HEK293 (cell line): ENCODE data around the gene UVSSA.

Source experiments
- CTCF ChIA-PET: fragments of 350-600 bp; formaldehyde crosslinking; extraction: SDS; loops from one replicate; lab custom pipeline; 2021; ENCODE audit warnings: antibody characterized with exemption; lab: Yijun Ruan, JAX
- POLR2A ChIA-PET: fragments of 300-600 bp; formaldehyde crosslinking; extraction: SDS; loops from one replicate; lab custom pipeline; 2020; ENCODE audit warnings: antibody characterized with exemption, inconsistent platforms; lab: Yijun Ruan, JAX
- H3K27ac ChIP-seq: fragments of 200-500 bp; sonication (Bioruptor generic); 2 replicates; pipeline ENCODE4 v1.5.1; 2014; ENCODE audit warnings: low read depth, low read length, control low read depth, inconsistent platforms; ENCODE audit errors: extremely low read depth
- H3K36me3 ChIP-seq, 2 experiments: fragments of 200-500 bp in 1 of 2; sonication (Bioruptor generic) in 1 of 2; 1 replicate in 1 of 2; 2 replicates in 1 of 2; pipeline ENCODE4 v1.5.1; 2014 to 2017; ENCODE audit warnings: inconsistent platforms in 2 of 2, low read length in 2 of 2; ENCODE audit not compliant: control insufficient read depth in 2 of 2, insufficient read depth in 1 of 2
- H3K4me1 ChIP-seq: fragments of 200-500 bp; sonication (Bioruptor generic); 2 replicates; pipeline ENCODE4 v1.5.1; 2014; ENCODE audit warnings: mild to moderate bottlenecking, low read length, inconsistent platforms; ENCODE audit not compliant: control insufficient read depth, insufficient read depth
- H3K4me3 ChIP-seq: 2 replicates; pipeline ENCODE4 v1.5.1; 2011; ENCODE audit warnings: low read depth, mild to moderate bottlenecking, control low read depth, low read length, moderate library complexity
- H3K9me3 ChIP-seq: fragments of 200-500 bp; sonication (Bioruptor generic); 2 replicates; pipeline ENCODE4 v1.5.1; 2014; ENCODE audit warnings: low read depth, low read length, inconsistent platforms; ENCODE audit not compliant: control insufficient read depth, insufficient read depth
- EGR2 ChIP-seq: fragments of 450-650 bp; formaldehyde crosslinking; IDR thresholded peaks from 2 replicates; pipeline ENCODE4 v1.5.1; 2016; ENCODE audit warnings: low read depth, missing biosample characterization, missing genetic modification characterization
- GLIS1 ChIP-seq: fragments of 450-650 bp; formaldehyde crosslinking; IDR thresholded peaks from 2 replicates; pipeline ENCODE4 v1.5.1; 2016; ENCODE audit warnings: missing biosample characterization, missing genetic modification characterization
- KLF1 ChIP-seq: fragments of 450-650 bp; formaldehyde crosslinking; IDR thresholded peaks from 2 replicates; pipeline ENCODE4 v1.5.1; 2016; ENCODE audit warnings: missing biosample characterization, missing genetic modification characterization
- MEIS1 ChIP-seq: sonication (generic); formaldehyde crosslinking; IDR thresholded peaks from 2 replicates; pipeline ENCODE4 v1.8.1; 2022; ENCODE audit warnings: missing genetic modification reagents, mild to moderate bottlenecking, borderline replicate concordance
- REPIN1 ChIP-seq: fragments of 450-650 bp; formaldehyde crosslinking; IDR thresholded peaks from 2 replicates; pipeline ENCODE4 v1.5.1; 2017; ENCODE audit warnings: missing biosample characterization, missing genetic modification characterization, low read depth
- SP2 ChIP-seq: fragments of 450-650 bp; formaldehyde crosslinking; IDR thresholded peaks from 2 replicates; pipeline ENCODE4 v1.5.1; 2016; ENCODE audit warnings: missing biosample characterization, missing genetic modification characterization
- ZBTB48 ChIP-seq: fragments of 450-650 bp; formaldehyde crosslinking; IDR thresholded peaks from 2 replicates; pipeline ENCODE4 v1.5.1; 2016; ENCODE audit warnings: missing biosample characterization, missing genetic modification characterization
- ZBTB8A ChIP-seq: fragments of 450-650 bp; formaldehyde crosslinking; IDR thresholded peaks from 2 replicates; pipeline ENCODE4 v1.5.1; 2016; ENCODE audit warnings: missing biosample characterization, missing genetic modification characterization
- ZFP3 ChIP-seq: fragments of 450-650 bp; formaldehyde crosslinking; IDR thresholded peaks from 2 replicates; pipeline ENCODE4 v1.5.1; 2016; ENCODE audit warnings: low read depth, missing biosample characterization, missing genetic modification characterization
- ZNF10 ChIP-seq: fragments of 450-650 bp; formaldehyde crosslinking; IDR thresholded peaks from 2 replicates; pipeline ENCODE4 v1.5.1; 2017; ENCODE audit warnings: missing biosample characterization, missing genetic modification characterization
- ZNF121 ChIP-seq: fragments of 450-650 bp; formaldehyde crosslinking; IDR thresholded peaks from 2 replicates; pipeline ENCODE4 v1.5.1; 2016; ENCODE audit warnings: missing biosample characterization, missing genetic modification characterization
- ZNF175 ChIP-seq: fragments of 450-650 bp; formaldehyde crosslinking; IDR thresholded peaks from 2 replicates; pipeline ENCODE4 v1.5.1; 2016; ENCODE audit warnings: missing biosample characterization, missing genetic modification characterization
- ZNF248 ChIP-seq: fragments of 450-650 bp; formaldehyde crosslinking; IDR thresholded peaks from 2 replicates; pipeline ENCODE4 v1.5.1; 2017; ENCODE audit warnings: missing biosample characterization, missing genetic modification characterization
- ZNF292 ChIP-seq: fragments of 450-650 bp; formaldehyde crosslinking; IDR thresholded peaks from 2 replicates; pipeline ENCODE4 v1.5.1; 2016; ENCODE audit warnings: low read depth, missing biosample characterization, missing genetic modification characterization, borderline replicate concordance
- ZNF394 ChIP-seq: fragments of 450-650 bp; formaldehyde crosslinking; IDR thresholded peaks from 2 replicates; pipeline ENCODE4 v1.5.1; 2016; ENCODE audit warnings: missing biosample characterization, missing genetic modification characterization, mild to moderate bottlenecking, moderate library complexity, borderline replicate concordance
- ZNF510 ChIP-seq: fragments of 450-650 bp; formaldehyde crosslinking; IDR thresholded peaks from 2 replicates; pipeline ENCODE4 v1.5.1; 2018; ENCODE audit warnings: mild to moderate bottlenecking, missing genetic modification characterization, missing biosample characterization; ENCODE audit not compliant: insufficient replicate concordance
- ZNF549 ChIP-seq: fragments of 450-650 bp; IDR thresholded peaks from 2 replicates; pipeline ENCODE4 v1.5.1; 2018; ENCODE audit warnings: missing biosample characterization, missing genetic modification characterization, mild to moderate bottlenecking, inconsistent platforms, moderate library complexity
- ZNF76 ChIP-seq: fragments of 450-650 bp; formaldehyde crosslinking; IDR thresholded peaks from 2 replicates; pipeline ENCODE4; 2016; ENCODE audit warnings: low read depth, missing biosample characterization, missing genetic modification characterization, borderline replicate concordance
- ZNF792 ChIP-seq: fragments of 450-650 bp; formaldehyde crosslinking; IDR thresholded peaks from 2 replicates; pipeline ENCODE4 v1.5.1; 2016; ENCODE audit warnings: missing biosample characterization, missing genetic modification characterization
- ZSCAN30 ChIP-seq: fragments of 450-650 bp; IDR thresholded peaks from 2 replicates; pipeline ENCODE4 v1.5.1; 2018; ENCODE audit warnings: missing biosample characterization, mild to moderate bottlenecking, missing genetic modification characterization, moderate library complexity
- TF ChIP-seq, protein P1 (sequence below): fragments of 450-650 bp; formaldehyde crosslinking; IDR thresholded peaks from 2 replicates; pipeline ENCODE4 v1.5.1; 2016; ENCODE audit warnings: missing biosample characterization, missing genetic modification characterization

The UVSSA gene

GRCh38 chr4:1364217-1364616 lies 17.2 kb downstream of the UVSSA start:
- Histone ChIP-seq H3K36me3 (peaks cover 0 to 43% of the 10 kb centered on the region in 2 experiments; a peak in 1 of 3 replicates), H3K27ac (no peak overlapping the region), H3K4me1 (no peaks in the 10 kb centered on the region), H3K9me3 (no peaks in the 10 kb centered on the region), H3K4me3 (no peak overlapping the region)
- TF ChIP-seq ZNF549: no peak
- POLR2A ChIA-PET: no interaction called here
- CTCF ChIA-PET: interaction anchor here (1.6 kb wide), 1 partner anchor 8 kb away, joined by 3 read pairs; no protein-coding TSS in a partner anchor

DNA sequence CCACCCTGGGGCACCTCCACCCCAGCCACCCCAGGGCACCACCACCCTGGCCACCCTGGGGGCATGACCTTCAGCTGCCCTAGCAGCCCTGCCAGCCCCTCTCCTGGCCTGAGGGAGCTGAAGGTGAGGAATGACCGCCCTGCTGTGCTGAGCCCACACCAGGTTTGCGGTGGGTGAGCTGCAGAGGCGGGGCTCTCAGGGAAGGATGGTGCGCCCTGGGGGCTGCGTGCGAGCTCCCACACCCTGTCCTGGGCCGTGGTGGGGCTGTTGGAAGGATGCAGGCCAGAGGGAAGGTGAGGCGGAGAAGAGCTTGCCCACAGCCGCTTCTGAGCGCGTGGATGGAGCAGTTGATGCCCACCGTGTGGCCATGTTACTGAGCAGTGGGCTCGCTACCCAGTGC lies 17.7 kb downstream of the UVSSA start:
- ChIA-PET POLR2A (interaction anchor here (0.8 kb wide), 1 partner anchor 18 kb away, joined by 3 read pairs; no protein-coding TSS in a partner anchor), CTCF (interaction anchor here (1.3 to 1.6 kb wide), 2 partner anchors 9 to 11 kb away, joined by 3 to 4 read pairs; no protein-coding TSS in a partner anchor)

DNA sequence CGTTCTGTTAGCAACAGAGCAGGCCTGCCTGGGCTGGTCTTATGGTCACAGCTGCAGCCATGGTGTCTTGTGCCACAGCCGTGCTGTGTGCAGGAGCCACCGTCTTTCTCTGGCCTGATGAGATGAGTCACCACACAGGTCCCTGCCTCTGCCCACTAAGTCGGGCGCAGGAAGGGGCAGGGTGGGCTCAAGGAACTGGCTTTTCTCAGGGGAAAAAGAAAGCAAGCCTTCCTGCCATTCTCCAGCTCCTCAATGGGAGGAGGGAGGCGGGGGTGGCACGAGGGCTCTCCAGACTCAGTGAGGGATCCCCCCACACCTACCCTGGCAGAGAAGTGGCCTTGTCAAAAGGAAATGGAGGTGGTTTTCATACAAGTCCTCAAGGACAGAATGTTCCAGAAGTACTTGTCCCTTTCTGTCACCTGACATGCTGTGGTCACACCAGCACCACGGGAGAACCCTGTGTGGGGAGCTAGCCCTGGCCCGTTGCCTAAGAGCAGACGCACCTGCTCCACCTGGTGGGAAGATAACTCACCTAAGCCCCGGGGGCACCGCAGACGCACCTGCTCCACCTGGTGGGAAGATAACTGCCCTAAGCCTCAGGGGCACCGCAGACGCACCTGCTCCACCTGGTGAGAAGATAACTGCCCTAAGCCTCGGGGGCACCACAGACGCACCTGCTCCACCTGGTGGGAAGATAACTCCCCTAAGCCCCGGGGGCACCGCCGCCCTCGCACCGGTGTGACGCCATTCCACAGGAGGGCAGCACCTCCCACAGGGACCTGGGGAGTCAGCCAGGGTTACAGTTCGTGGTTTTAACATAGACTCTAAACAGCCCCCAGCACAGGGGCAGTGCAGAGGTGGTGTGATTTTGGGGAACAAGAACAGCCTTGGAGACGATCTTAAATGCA lies 18.5 kb downstream of the UVSSA start:
- POLR2A ChIA-PET: interaction anchor here (0.8 kb wide), 1 partner anchor 19 kb away, joined by 3 read pairs; no protein-coding TSS in a partner anchor
- no peaks in the 10 kb centered on the region for H3K4me1 ChIP-seq
- TF ChIP-seq ZNF121 (tag by site-specific recombination): no peak
- TF ChIP-seq EGR2 (tag by site-specific recombination): peak; percentile 19; the same call in 1 of the 2 replicates
- H3K27ac ChIP-seq: no peak overlapping the region
- H3K9me3 ChIP-seq: no peaks in the 10 kb centered on the region
- peaks cover 0 to 39% of the 10 kb centered on the region in 2 experiments; a peak in 1 of 3 replicates for H3K36me3 ChIP-seq
- no peak overlapping the region for H3K4me3 ChIP-seq
- CTCF ChIA-PET: interaction anchor here (1.2 to 1.6 kb wide), 3 partner anchors 9 to 148 kb away, joined by 3 to 4 read pairs (median 4); no protein-coding TSS in a partner anchor

More for the DNA sequence above, 17.7 kb downstream of the UVSSA start:
- Histone ChIP-seq H3K27ac (no peak overlapping the region), H3K4me3 (no peak overlapping the region), H3K9me3 (no peaks in the 10 kb centered on the region), H3K4me1 (no peaks in the 10 kb centered on the region), H3K36me3 (peaks cover 0 to 37% of the 10 kb centered on the region in 2 experiments; a peak in 1 of 3 replicates)
- TF ChIP-seq SP2 (tag by site-specific recombination) (no peak), ZFP3 (no peak), ZNF292 (tag by site-specific recombination) (no peak), REPIN1 (tag by site-specific recombination) (no peak), GLIS1 (tag by site-specific recombination) (no peak), ZNF76 (tag by site-specific recombination) (no peak), ZNF121 (tag by site-specific recombination) (no peak), ZNF248 (tag by site-specific recombination) (no peak), ZSCAN30 (tag by site-specific recombination) (no peak), ZNF394 (tag by site-specific recombination) (no peak), ZBTB48 (tag by site-specific recombination) (no peak), ZNF510 (no peak), KLF1 (no peak), ZNF175 (tag by site-specific recombination) (no peak), ZNF792 (tag by site-specific recombination) (no peak), MEIS1 (CRISPR knock-in tag) (no peak), ZNF10 (no peak), ZBTB8A (tag by site-specific recombination) (no peak)
- TF ChIP-seq, protein P1, sequence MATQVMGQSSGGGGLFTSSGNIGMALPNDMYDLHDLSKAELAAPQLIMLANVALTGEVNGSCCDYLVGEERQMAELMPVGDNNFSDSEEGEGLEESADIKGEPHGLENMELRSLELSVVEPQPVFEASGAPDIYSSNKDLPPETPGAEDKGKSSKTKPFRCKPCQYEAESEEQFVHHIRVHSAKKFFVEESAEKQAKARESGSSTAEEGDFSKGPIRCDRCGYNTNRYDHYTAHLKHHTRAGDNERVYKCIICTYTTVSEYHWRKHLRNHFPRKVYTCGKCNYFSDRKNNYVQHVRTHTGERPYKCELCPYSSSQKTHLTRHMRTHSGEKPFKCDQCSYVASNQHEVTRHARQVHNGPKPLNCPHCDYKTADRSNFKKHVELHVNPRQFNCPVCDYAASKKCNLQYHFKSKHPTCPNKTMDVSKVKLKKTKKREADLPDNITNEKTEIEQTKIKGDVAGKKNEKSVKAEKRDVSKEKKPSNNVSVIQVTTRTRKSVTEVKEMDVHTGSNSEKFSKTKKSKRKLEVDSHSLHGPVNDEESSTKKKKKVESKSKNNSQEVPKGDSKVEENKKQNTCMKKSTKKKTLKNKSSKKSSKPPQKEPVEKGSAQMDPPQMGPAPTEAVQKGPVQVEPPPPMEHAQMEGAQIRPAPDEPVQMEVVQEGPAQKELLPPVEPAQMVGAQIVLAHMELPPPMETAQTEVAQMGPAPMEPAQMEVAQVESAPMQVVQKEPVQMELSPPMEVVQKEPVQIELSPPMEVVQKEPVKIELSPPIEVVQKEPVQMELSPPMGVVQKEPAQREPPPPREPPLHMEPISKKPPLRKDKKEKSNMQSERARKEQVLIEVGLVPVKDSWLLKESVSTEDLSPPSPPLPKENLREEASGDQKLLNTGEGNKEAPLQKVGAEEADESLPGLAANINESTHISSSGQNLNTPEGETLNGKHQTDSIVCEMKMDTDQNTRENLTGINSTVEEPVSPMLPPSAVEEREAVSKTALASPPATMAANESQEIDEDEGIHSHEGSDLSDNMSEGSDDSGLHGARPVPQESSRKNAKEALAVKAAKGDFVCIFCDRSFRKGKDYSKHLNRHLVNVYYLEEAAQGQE: no peak
